AG09319 (cell line): ENCODE measurements around the gene GLB1L.
"Not testable (repeated sequence)": the region's sequence is repeated elsewhere in the genome, so short reads cannot be mapped to it uniquely, and the experiment has no call there.

Source experiments
- DNase-seq: peaks from one replicate; pipeline ENCODE4 v3.0.0-alpha.2; 2010; ENCODE audit warnings: low read depth; ENCODE audit errors: extremely low read depth
- CTCF ChIP-seq: IDR thresholded peaks from 2 replicates; pipeline ENCODE4 v1.5.1; 2011; ENCODE audit warnings: low read depth, mild to moderate bottlenecking, inconsistent platforms, low read length, moderate library complexity

The GLB1L gene

DNA sequence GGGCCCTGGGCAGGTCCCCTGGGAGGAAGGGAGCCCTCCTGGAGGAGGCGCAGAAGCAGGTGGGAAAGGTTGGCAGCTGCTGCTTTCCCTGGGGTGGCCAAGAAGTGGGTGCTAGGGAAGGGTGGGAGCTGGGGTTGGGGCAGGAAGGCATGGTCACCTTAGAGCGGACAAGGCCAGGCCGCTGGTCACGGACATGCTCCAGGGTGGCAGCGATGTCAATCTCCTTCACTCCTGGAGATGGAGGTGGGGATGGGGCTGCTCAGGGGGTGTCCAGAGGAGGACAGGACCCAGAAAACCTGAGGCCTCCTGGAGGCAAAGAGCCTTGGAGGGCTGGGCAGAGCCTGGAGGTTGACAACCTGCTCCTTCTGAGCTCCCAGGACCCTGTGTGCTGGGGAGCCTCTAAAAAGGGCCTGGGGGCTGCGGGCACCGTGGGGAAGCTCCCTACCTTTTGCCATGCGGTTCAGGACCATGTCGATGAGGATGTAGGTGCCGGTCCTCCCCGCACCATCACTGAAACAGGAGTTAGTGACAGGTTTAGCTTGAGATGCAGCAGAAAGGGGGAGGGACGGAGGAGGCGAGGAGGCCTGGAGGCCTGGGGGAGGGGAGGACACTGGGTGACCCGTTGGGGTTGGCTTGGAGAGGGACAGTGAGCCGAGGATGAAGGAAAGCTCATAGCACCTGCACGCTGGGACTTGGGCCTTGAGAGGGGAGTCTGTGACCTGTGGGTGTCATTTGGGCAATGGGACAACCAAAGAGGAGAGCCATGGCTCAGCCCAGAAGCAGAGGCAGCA lies 45.3 kb upstream of the GLB1L start:
- DNase-seq = no peak
- no peak for TF ChIP-seq CTCF

DNA sequence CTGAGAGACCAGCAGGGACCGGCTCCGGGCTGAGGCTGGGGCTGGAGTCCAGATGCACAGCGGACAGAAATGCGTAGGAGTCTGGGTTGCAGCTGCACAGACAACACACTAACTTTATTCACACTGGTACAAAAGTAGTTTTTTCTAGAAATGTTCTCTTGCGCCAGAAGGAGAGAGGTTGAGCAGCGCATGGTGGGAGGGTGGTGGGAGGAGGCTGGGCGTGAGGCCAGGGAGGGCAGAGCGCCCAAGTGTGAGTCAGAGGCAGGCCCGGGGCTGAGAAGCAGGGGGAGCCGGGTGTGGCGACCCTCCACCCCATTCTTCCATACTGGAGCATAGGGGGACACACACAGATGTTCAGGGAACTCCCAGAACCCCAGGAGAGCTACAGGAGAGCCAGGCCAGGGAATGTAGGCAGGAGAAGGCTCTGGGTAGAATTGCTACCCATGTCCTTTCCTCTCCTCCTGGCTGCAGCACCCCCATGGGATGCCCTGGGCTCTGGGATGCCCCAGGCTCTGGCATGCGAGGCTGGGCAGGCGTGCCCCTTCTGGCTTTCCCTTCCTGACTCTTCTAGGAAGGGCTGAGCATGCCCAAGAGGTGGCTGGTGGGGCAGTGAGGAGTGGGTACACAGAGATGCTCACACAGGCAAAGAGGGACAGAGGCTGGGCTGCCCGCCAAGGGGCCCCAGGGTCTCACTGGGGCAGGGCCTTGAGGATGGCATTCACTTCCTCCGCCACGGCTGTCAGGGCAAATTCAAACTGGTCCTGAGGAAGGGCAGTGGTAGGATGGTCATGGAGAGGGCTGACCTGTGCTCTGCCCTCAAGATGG lies 44.5 kb upstream of the GLB1L start:
- TF ChIP-seq CTCF = no peak
- DNase-seq = peak; percentile 72

DNA sequence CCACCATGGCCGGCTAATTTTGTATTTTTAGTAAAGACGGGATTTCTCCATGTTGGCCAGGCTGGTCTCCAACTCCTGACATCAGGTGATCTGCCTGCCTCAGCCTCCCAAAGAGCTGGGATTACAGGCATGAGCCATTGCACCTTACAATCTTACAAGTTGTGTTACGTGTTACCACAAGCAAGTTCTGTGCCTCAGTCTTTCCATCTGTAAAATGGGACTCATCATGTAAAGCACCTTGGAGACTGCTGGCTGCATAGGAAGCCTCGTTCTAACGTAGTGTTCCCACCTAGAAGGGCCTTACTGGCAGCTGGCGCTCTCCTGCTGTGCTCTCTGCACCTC lies 43.9 kb upstream of the GLB1L start:
- no peak for TF ChIP-seq CTCF

DNA sequence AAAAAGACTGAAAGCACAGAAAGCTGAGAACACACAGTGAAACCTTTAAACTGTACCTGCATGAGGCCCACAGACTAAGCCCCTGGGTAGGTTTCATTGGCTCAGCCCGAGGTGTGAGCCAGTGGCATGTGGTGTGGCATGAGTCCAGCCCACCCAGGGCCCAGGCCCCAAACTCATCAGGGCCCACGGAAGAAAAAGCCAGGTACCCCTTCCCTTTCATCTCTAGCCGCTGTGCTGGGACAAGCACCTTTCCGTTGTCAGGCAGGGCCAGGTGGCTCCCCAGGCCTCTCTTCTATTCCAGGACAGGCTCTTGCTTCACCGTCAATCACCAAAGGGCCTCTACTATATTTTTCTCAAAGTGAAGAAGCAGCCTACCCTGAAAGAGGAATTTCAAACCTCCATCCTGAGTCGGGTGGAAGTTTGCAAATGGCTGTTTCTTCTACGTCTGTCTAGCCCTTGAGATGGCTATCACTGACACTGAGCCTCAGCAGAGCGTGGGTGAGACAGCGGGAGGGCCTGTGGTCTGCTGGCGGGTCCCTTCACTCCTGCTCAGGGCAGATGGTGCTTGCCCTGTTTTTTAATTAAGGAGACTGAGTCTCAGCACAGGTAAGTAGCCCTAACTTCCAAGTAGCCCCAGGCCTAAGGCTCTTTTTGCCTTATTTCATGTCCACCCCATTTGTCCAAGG lies 42.5 kb upstream of the GLB1L start:
- no peak for DNase-seq
- TF ChIP-seq CTCF = no peak

More for the DNA sequence above, 43.9 kb upstream of the GLB1L start:
- DNase-seq = no peak

DNA sequence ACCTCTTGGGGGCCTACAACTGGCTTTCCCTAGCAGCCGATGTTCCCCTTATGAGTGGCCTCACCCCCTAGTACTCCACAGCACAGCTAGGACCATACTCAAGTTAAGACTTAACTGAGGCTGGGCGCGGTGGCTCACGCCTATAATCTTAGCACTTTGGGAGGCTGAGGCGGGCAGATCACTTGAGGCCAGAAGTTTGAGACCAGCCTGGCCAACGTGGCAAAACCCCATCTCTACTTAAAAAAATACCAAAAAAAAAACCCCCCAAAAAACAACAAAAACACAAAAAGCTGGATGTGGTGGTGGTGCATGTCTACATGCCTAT lies 41.8 kb upstream of the GLB1L start:
- DNase-seq = not testable (repeated sequence)

DNA sequence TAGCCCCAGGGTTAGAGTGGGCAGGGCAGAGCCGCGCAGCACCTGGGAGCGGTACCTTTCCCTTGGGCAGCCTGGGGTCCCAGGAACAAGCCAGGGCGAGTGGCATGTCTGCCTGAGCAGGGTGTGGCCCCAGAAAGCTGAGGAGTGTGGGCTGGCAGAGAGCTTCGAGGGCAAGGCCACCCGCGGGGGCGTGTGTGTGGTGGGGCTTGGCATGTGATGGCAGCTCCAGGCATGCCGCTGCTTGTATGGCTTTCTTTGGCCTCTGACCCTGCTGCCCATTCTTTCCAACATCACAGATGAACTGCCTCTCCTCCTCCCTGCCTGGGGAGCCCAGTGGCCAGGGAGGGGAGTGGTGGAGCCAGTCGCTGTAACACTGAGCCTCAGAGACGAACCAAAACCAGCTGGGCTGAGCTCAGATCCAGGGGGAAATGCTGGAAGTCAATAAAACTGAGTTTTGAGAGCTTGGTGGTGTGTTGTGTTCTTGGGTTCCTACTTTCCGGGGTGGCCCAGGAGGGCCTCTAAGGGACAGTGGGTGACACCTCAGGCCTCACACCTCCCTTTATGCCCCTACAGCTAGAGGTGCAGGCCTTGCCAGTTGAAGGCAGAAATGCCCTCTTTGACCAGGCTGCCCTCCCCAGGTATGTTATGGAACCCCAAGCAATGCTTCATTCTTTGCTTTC lies 41.3 kb upstream of the GLB1L start:
- DNase-seq = no peak
- TF ChIP-seq CTCF = no peak

- no peak for TF ChIP-seq CTCF
- peak; percentile 23 for DNase-seq
Measured at GRCh38 chr2:219285894-219286425, 40.7 kb upstream of the GLB1L start.
